Activated gamma-delta T cell (primary cell): ENCODE data around the gene DAB1.

ENCODE experiments used
- DNase-seq: peaks from one replicate; lab custom pipeline; 2025; lab: John Stamatoyannopoulos, UW
- total RNA-seq, 2 donors: gene quantifications; one replicate each; lab custom pipeline; 2026; lab: John Stamatoyannopoulos, UW

Gene DAB1
- 0.05 to 0.26 reads per million in 2 donors for total RNA-seq

DNA sequence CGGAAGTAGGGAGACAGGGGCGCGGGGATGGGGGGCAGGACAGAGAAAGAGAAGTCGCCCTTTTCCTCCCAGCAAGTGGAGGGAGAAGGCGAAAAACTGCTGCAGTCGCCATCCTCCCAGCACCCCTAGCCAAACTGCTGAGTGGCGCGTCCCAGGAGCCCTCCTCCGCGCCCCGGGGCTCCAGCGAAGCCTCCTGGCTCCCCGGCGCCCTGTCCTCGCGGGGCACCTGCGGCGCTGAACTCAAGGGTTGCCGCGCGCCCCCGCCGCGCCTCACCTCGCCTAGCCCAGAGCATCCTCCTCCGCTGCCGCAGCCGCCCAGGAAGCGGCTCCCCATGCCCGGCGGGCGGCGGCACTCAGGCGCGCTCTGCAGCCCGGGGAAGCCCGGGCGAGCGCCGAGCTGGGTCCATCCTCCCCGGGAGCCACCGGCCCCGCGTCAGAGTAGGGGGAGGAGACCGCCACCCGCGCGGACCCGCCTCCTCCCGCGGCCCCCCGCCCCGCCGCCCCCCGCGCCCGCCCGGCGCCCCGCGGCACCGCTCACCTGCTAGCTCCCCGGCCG is at the start of gene DAB1:
TSS of gene DAB1 (minus strand) at position 405 of the 556 bp plus-strand sequence. CDS start 133,030 bp downstream, outside the sequence.
- no peak for DNase-seq

- no peak for DNase-seq
Measured at GRCh38 chr1:57473448-57473847, 49.6 kb upstream of the DAB1 start.

GRCh38 chr1:57471995-57472394 is 48.1 kb upstream of the DAB1 start:
- DNase-seq: no peak

DNA sequence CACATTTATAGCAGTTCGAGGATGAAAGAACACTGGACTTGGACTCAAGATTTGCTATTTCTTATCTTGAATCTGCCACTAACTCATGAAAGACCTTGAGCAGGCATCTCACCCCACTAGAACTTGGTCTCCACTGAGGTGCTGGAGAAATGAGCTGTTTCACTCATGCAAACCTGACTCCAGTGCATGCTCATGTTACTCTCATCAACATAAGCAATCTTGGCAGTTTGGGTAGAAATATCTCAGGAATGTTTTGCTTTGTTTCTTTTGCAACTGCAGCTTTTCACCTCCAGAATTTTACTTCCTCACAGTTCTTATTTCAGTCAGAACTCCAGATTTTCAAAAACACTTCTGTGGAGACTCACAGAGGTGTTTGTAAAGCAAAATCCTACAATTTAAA is 46.2 kb upstream of the DAB1 start:
- no peak for DNase-seq

GRCh38 chr1:57468641-57469523 is 45.0 kb upstream of the DAB1 start:
- no peak for DNase-seq

GRCh38 chr1:57467830-57468229 is 44.0 kb upstream of the DAB1 start:
- DNase-seq: no peak

GRCh38 chr1:57464756-57465155 is 40.9 kb upstream of the DAB1 start:
- DNase-seq: no peak

DNA sequence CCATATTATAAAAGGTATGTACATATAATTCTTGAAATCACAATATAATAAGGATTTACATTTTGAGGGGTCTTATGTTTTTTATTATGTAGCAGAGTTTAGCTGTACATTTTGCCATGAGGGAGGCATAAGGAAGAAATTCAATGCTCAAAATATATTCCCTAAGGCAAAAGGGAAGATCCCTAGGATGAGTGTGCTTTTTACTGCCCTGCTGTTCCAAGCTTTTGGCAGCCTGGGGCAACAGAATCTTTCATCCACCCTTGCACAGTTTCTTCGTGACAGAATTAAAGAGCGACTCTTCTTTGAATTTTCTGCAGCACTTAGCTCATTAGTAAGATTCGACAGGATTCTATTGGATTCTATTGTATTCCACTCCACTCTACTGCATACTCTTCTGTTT is 39.5 kb upstream of the DAB1 start:
- no peak for DNase-seq

DNA sequence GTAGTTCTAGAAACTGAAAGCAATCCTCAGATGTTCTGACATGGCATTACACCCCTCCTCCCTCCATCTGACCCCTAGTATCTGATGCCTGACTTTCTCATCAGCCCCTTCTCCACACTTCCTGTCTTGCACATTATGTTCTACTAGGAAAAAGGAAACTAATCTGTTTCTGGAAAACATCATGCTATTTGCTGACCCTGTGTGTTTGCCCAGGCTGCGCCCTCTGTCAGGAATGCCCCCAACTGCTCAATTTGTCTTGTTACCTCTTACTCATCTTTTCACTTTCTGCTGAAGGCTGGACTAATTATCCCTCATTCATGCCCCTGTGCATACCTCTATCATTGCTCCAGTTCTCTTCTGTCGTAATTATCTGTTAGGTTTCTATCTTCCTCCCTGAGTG is 37.5 kb upstream of the DAB1 start:
- DNase-seq: no peak

GRCh38 chr1:57451516-57451915 is 27.7 kb upstream of the DAB1 start:
- DNase-seq: no peak

DNA sequence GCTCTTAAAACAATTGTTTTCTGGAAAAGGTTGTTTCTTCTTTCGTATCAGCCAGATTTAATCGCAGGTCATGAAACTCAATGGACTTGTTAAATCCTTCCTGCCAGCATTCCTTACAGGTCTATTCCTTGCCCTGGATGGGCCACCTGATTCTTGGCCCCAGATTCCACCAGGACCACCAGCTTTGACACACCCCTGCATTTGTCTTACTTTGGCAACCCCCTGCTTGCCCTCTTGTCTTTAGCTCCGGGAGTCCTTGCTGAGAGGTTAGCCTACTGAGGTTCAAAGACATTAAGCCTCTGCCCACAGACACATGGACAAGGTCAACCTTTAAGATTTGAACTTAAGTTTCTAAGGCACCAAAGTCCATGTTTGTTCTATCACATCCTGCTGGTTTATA is 27.1 kb upstream of the DAB1 start:
- no peak for DNase-seq

DNA sequence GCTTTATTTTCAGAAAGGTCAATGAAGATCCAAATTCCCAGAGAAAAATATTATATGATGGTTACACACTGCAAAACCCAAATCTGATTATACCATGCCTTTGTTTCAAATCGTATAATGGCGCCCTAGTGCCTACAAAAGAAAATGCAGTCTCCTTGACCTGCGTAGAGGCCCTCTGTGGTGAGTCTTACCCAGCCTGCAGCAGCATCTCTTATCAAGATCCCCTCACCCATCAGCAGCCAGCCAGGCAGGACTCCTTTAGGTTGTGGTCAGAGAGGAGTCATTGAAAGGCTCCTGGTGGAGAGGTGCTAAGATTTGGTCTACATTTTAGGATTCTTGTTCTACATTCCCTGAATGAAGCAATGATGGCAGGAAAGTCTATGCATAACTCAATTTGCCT is 23.7 kb upstream of the DAB1 start:
- no peak for DNase-seq

GRCh38 chr1:57443004-57443403 is 19.1 kb upstream of the DAB1 start:
- DNase-seq: no peak

GRCh38 chr1:57440096-57440495 is 16.2 kb upstream of the DAB1 start:
- no peak for DNase-seq

- DNase-seq: no peak
Measured at GRCh38 chr1:57431400-57431799, 7.5 kb upstream of the DAB1 start.

DNA sequence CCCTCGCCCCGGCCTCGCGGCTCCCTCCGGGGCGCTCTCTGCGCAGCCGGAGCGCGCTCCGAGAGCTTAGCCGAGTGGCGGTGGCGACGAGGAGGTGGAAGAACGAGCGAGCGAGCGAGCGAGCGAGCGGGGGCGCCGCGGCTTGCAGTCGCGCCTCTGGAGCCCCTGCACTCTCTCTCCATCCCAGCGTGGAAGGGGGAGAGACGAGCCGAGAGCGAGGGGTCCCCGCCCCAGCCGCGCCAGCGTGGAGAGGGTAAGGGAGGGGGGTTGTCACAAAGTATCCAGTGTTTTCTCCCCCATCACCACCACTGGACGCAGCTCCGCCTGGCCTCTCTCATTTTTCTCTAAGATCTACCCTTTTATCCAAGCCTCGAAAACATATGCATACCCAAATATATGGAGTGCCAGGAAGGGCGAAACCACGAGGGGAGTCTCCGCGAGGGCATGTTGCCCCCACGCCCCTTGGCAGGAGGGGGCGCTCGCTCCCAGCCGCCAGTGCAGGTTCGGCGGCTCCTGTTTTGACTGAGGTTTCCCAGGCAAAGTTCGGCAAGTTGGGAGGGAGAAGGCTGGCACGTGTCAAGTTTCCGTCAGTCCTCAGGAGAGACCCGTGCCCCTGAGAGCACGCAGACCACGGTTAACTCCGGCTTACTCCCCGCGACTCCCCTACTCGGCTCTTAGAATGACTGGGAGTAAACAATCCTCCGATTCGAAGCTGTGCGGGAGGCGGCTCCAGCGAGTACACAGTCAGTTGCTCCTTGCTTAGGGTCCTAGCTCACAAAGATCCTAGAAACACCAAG is 569 bp upstream of the DAB1 start:
- DNase-seq: no peak

- no peak for DNase-seq
Measured at GRCh38 chr1:57423135-57423655, 665 bp downstream of the DAB1 start.

DNA sequence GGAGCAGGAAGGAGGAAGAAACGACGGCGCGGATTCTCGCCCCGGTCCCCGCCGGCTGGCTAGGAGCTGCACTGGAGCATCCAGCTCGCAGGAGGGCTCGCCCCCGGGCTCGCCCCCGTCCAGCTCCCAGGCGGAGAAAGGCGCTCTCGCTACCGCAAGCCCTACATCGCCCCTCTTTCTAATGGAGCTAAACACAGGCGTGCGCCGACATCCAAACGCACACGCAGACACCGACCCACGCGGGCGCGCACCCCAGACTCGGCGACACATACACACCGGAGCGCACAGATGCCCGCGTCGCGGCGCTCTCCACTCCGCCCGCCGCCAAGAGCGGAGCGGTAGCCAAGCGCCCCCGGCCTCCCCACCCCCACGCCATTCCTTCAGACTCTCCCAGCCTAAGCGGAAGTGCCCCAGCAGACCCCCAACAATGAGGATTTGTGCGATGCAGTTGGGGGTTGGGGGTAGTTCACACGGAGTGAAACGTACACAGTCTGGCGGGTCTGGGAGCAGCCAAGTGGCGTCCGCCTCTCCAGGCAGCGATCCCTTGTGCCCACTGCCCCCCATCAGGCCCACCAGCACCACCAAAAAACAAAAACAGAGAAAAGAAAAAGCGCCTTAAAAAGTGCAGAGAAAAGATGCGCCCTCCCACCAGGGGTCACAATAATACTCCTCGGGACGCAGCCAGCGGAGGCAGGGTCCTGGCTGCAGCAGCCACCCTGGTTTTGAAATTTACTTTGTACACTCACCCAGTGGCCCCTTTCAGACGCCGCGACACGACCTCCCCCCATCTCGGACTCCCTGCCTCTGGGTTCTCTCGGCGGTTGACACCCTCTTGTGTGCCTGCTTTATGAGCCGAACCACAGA is 1.4 kb downstream of the DAB1 start:
- DNase-seq: no peak

GRCh38 chr1:57421806-57422205 is 2.1 kb downstream of the DAB1 start:
- no peak for DNase-seq

GRCh38 chr1:57420981-57421785 is 2.7 kb downstream of the DAB1 start:
- no peak for DNase-seq

DNA sequence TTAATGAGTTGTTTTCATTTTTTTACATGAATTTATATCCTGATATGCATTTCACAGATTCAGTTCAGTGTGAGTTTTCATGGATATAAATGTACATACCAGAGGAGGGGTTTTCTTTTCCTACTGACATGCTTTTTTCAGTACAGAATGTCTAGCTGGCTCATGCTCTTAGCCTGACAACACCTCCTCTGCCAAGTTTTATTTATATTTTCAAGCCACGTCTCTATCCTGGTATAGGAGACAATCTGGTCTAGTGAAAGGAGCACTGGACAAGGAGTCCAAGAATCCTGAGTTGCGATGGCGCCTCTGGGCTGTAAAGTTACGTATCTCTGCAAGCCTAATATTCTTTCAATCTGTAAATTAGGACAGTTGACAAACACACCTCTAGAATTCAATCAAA is 4.9 kb downstream of the DAB1 start:
- no peak for DNase-seq
